AG08395 (cell line): ENCODE measurements around the gene RAD54L2.
"Not testable (repeated sequence)": the region's sequence is repeated elsewhere in the genome, so short reads cannot be mapped to it uniquely, and the experiment has no call there.

Source experiments
- DNase-seq: peaks from one replicate; pipeline ENCODE4 v3.0.0; 2012; ENCODE audit warnings: mixed read lengths, low spot score

RAD54L2 gene

GRCh38 chr3:51538459-51539290 is at the start of gene RAD54L2:
TSS of gene RAD54L2 (plus strand) at chr3:51538719. CDS start at chr3:51590421, 51,702 bp downstream.
- DNase-seq, result peak; percentile 92

GRCh38 chr3:51498876-51499738 is 39.4 kb upstream of the RAD54L2 start:
- DNase-seq, result peak; percentile 91

GRCh38 chr3:51500632-51501131 is 37.8 kb upstream of the RAD54L2 start:
- no peak for DNase-seq

- peak; percentile 64 for DNase-seq
Observed at GRCh38 chr3:51501833-51502561, 36.5 kb upstream of the RAD54L2 start.

GRCh38 chr3:51502562-51502910 is 36.0 kb upstream of the RAD54L2 start:
- no peak for DNase-seq

- no peak for DNase-seq
Observed at GRCh38 chr3:51503007-51503406, 35.5 kb upstream of the RAD54L2 start.

GRCh38 chr3:51508255-51508654 is 30.3 kb upstream of the RAD54L2 start:
- no peak for DNase-seq

GRCh38 chr3:51510996-51511395 is 27.5 kb upstream of the RAD54L2 start:
- no peak for DNase-seq

GRCh38 chr3:51514210-51514609 is 24.3 kb upstream of the RAD54L2 start:
- DNase-seq, result no peak

GRCh38 chr3:51519848-51520247 is 18.7 kb upstream of the RAD54L2 start:
- no peak for DNase-seq

- DNase-seq, result not testable (repeated sequence)
Observed at GRCh38 chr3:51520906-51521730, 17.4 kb upstream of the RAD54L2 start.

- DNase-seq, result no peak
Observed at GRCh38 chr3:51522273-51522962, 16.1 kb upstream of the RAD54L2 start.

- not testable (repeated sequence) for DNase-seq
Observed at GRCh38 chr3:51524874-51525273, 13.6 kb upstream of the RAD54L2 start.

GRCh38 chr3:51530485-51530884 is 8.0 kb upstream of the RAD54L2 start:
- no peak for DNase-seq

- DNase-seq, result no peak
Observed at GRCh38 chr3:51535146-51536019, 3.1 kb upstream of the RAD54L2 start.

GRCh38 chr3:51537631-51538030 is 888 bp upstream of the RAD54L2 start:
- not testable (repeated sequence) for DNase-seq

GRCh38 chr3:51538115-51538458 is 432 bp upstream of the RAD54L2 start:
- DNase-seq, result no peak

- peak; percentile 71 for DNase-seq
Observed at GRCh38 chr3:51539291-51539941, 897 bp downstream of the RAD54L2 start.

GRCh38 chr3:51542596-51542995 is 4.1 kb downstream of the RAD54L2 start:
- not testable (repeated sequence) for DNase-seq
